ENCODE data around the gene RPL35.

DNA sequence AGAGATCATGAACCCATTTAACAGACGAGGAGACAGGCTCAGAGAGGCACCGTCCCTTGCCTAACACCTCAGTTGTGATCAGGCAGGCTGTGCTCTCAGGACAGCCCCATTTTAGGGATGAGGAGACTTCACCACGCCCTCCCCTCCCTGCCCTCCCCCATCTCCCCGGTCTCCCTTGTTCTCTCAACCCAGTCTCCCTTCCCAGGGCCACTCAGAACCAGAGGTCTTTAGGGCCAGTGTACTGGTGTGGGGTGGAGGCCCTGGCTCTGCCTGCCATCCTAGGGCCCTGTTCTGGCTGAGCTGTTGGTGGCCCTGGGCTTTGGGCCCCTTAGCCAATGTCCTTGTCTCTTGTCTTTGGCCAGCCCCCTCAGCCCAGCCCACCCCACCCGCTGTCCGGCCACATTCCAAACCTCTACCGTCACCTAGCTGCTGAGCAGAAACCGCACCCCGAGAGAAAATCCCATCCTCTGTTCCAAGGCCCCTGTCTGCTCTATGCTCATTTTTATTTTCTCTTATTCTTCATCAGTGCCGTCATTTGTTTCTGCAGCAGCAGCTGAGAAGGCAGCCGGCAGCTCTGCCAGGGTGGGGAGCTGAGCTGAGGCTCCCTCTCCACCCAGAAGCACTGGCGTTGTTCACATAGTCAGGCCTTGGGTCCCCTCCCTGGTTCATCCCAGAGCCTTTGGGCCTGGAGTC is 50.9 kb downstream of the RPL35 start:
- TF ChIP-seq, protein P1, sequence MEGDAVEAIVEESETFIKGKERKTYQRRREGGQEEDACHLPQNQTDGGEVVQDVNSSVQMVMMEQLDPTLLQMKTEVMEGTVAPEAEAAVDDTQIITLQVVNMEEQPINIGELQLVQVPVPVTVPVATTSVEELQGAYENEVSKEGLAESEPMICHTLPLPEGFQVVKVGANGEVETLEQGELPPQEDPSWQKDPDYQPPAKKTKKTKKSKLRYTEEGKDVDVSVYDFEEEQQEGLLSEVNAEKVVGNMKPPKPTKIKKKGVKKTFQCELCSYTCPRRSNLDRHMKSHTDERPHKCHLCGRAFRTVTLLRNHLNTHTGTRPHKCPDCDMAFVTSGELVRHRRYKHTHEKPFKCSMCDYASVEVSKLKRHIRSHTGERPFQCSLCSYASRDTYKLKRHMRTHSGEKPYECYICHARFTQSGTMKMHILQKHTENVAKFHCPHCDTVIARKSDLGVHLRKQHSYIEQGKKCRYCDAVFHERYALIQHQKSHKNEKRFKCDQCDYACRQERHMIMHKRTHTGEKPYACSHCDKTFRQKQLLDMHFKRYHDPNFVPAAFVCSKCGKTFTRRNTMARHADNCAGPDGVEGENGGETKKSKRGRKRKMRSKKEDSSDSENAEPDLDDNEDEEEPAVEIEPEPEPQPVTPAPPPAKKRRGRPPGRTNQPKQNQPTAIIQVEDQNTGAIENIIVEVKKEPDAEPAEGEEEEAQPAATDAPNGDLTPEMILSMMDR (IDR thresholded peaks at IDR 0.05) = no peak
- no peak for TF ChIP-seq POLR2AphosphoS5 (IDR thresholded peaks at IDR 0.05)
- no peak for TF ChIP-seq POLR2A (IDR thresholded peaks at IDR 0.05)
